ENCODE measurements around the gene GAS7.

Gene GAS7

GRCh38 chr17:9937241-9937761 lies 261.1 kb downstream of the GAS7 start:
- no peak for TF ChIP-seq CTCF (IDR thresholded peaks at IDR 0.05; ENCODE audit: low read depth, low read length, missing control alignments)
- H3K4me3 ChIP-seq (ENCODE audit: low read depth, low read length) = no peak overlapping the region
- DNase-seq (ENCODE audit: low read depth) = no peak

- TF ChIP-seq CTCF (IDR thresholded peaks at IDR 0.05; ENCODE audit: low read depth, low read length, missing control alignments) = no peak
- no peak overlapping the region for H3K4me3 ChIP-seq (ENCODE audit: low read depth, low read length)
- DNase-seq (ENCODE audit: low read depth) = no peak
Measured at GRCh38 chr17:9936095-9936494, 262.3 kb downstream of the GAS7 start.

- TF ChIP-seq CTCF (IDR thresholded peaks at IDR 0.05; ENCODE audit: low read depth, low read length, missing control alignments) = no peak
- H3K4me3 ChIP-seq (ENCODE audit: low read depth, low read length) = no peak overlapping the region
- DNase-seq (ENCODE audit: low read depth) = no peak
Measured at GRCh38 chr17:9935408-9935807, 263.0 kb downstream of the GAS7 start.

- no peak for DNase-seq (ENCODE audit: low read depth)
- TF ChIP-seq CTCF (IDR thresholded peaks at IDR 0.05; ENCODE audit: low read depth, low read length, missing control alignments) = no peak
- H3K4me3 ChIP-seq (ENCODE audit: low read depth, low read length) = no peak overlapping the region
Measured at GRCh38 chr17:9934331-9934730, 264.1 kb downstream of the GAS7 start.

- no peak for DNase-seq (ENCODE audit: low read depth)
- H3K4me3 ChIP-seq (ENCODE audit: low read depth, low read length) = no peak overlapping the region
- no peak for TF ChIP-seq CTCF (IDR thresholded peaks at IDR 0.05; ENCODE audit: low read depth, low read length, missing control alignments)
Measured at GRCh38 chr17:9932491-9932890, 265.9 kb downstream of the GAS7 start.

- DNase-seq (ENCODE audit: low read depth) = no peak
Measured at GRCh38 chr17:9931144-9931741, 267.2 kb downstream of the GAS7 start.

More at GRCh38 chr17:9931144-9931741, 267.2 kb downstream of the GAS7 start:
- no peak for TF ChIP-seq CTCF (IDR thresholded peaks at IDR 0.05; ENCODE audit: low read depth, low read length, missing control alignments)
- H3K4me3 ChIP-seq (ENCODE audit: low read depth, low read length) = no peak overlapping the region

All from GM12864 (cell line).